Measurements from ENCODE around the gene TNPO2.

The TNPO2 gene

GRCh38 chr19:12723641-12724426 is at the start of gene TNPO2:
Gene TNPO2 (minus strand): TSS chr19:12723932. CDS start chr19:12720977, 2,955 bp downstream.
- DNase-seq: peak; percentile 50

- DNase-seq: no peak
These were observed 48.6 kb upstream of the TNPO2 start for GRCh38 chr19:12772323-12772722.

GRCh38 chr19:12770922-12771321 is 47.2 kb upstream of the TNPO2 start:
- DNase-seq: no peak

- no peak for DNase-seq
These were observed 46.0 kb upstream of the TNPO2 start for GRCh38 chr19:12769689-12770088.

GRCh38 chr19:12767666-12768065 is 43.9 kb upstream of the TNPO2 start:
- DNase-seq: no peak

- DNase-seq: no peak
These were observed 43.4 kb upstream of the TNPO2 start for GRCh38 chr19:12767150-12767549.

GRCh38 chr19:12766051-12766521 is 42.4 kb upstream of the TNPO2 start:
- DNase-seq: peak; percentile 80

- no peak for DNase-seq
These were observed 41.0 kb upstream of the TNPO2 start for GRCh38 chr19:12764698-12765097.

- DNase-seq: no peak
These were observed 39.4 kb upstream of the TNPO2 start for GRCh38 chr19:12763100-12763499.

- no peak for DNase-seq
These were observed 36.0 kb upstream of the TNPO2 start for GRCh38 chr19:12759686-12760085.

- DNase-seq: no peak
These were observed 34.0 kb upstream of the TNPO2 start for GRCh38 chr19:12757544-12758274.

- DNase-seq: no peak
These were observed 32.6 kb upstream of the TNPO2 start for GRCh38 chr19:12756150-12756883.

- DNase-seq: no peak
These were observed 30.9 kb upstream of the TNPO2 start for GRCh38 chr19:12754465-12755196.

GRCh38 chr19:12752056-12752781 is 28.5 kb upstream of the TNPO2 start:
- DNase-seq: no peak

GRCh38 chr19:12751635-12752034 is 27.9 kb upstream of the TNPO2 start, which contains the start of gene BEST2:
Gene BEST2 (plus strand): TSS chr19:12751791. CDS start chr19:12752593, 802 bp downstream.
- DNase-seq: no peak

- no peak for DNase-seq
These were observed 27.1 kb upstream of the TNPO2 start for GRCh38 chr19:12750851-12751250.

GRCh38 chr19:12749938-12750521 is 26.3 kb upstream of the TNPO2 start:
- DNase-seq: no peak

GRCh38 chr19:12748489-12748888 is 24.8 kb upstream of the TNPO2 start:
- no peak for DNase-seq

GRCh38 chr19:12745166-12745897 is 21.6 kb upstream of the TNPO2 start:
- DNase-seq: no peak

GRCh38 chr19:12737835-12738351 is 14.2 kb upstream of the TNPO2 start:
- no peak for DNase-seq

All from kidney glomerular epithelial cell (primary cell).